Thoracic aorta (tissue), 2 donors: ENCODE measurements around the gene ZNF322. TPM values are rescaled to one million over a fixed set of nuclear protein-coding genes. Genes with fewer than 3 reads are reported as not detected.

Experiments
- ATAC-seq: fragments of 150-250 bp; one replicate; pipeline ENCODE4 v1.8.0; 2017; ENCODE audit warnings: low read depth; ENCODE audit not compliant: insufficient number of reproducible peaks, low FRiP score
- DNase-seq: peaks from one replicate; pipeline ENCODE4 v3.0.0-alpha.2; 2020; ENCODE audit warnings: low spot score
- H3K27ac ChIP-seq, 2 donors: fragments of 200-600 bp; sonication (generic); 1 replicate in 1 of 2; 2 replicates in 1 of 2; pipeline ENCODE4 v1.5.1; 2016; ENCODE audit warnings: mild to moderate bottlenecking in 2 of 2, moderate library complexity in 2 of 2
- H3K27me3 ChIP-seq: fragments of 200-600 bp; sonication (generic); replicated peaks from 2 replicates; pipeline ENCODE4 v1.6.0; 2016; ENCODE audit warnings: mild to moderate bottlenecking; ENCODE audit not compliant: insufficient read depth
- H3K36me3 ChIP-seq: fragments of 200-600 bp; sonication (generic); one replicate; pipeline ENCODE4 v1.5.1; 2016
- H3K4me1 ChIP-seq, 2 donors: fragments of 200-600 bp; sonication (generic); 1 replicate in 1 of 2; 2 replicates in 1 of 2; pipeline versions ENCODE4 v1.5.1 to v1.6.0; 2016; ENCODE audit warnings: low read depth in 2 of 2, mild to moderate bottlenecking in 1 of 2; ENCODE audit not compliant: control insufficient read depth in 1 of 2
- H3K4me3 ChIP-seq: fragments of 200-600 bp; sonication (generic); 2 replicates; pipeline ENCODE4 v1.5.1; 2016; ENCODE audit warnings: mild to moderate bottlenecking
- H3K9me3 ChIP-seq: fragments of 200-600 bp; sonication (generic); 2 replicates; pipeline ENCODE4 v1.5.1; 2016
- CTCF ChIP-seq: fragments of 200-600 bp; sonication (generic); IDR thresholded peaks from one replicate; pipeline ENCODE4 v1.5.1; 2019; ENCODE audit warnings: antibody characterized with exemption
- total RNA-seq, 2 donors: library from RNA; depleted of rRNA; stranded (reverse); fragments of >200 nt; gene quantifications; one replicate each; pipeline versions ENCODE4 v1.1.0 to v1.2.3, GENCODE V29; 2016

The ZNF322 gene
- total RNA-seq, 2 donors from 2014 or later, result 18.1 to 18.6 TPM

GRCh38 chr6:26604797-26605196 is 54.7 kb downstream of the ZNF322 start:
- Histone ChIP-seq H3K4me3 (no peak overlapping the region), H3K4me1 (no peaks in the 10 kb centered on the region), H3K27me3 (no peaks in the 10 kb centered on the region), H3K36me3 (no peaks in the 10 kb centered on the region), H3K9me3 (no peaks in the 10 kb centered on the region), H3K27ac (no peak overlapping the region)
- no peak for TF ChIP-seq CTCF
- DNase-seq (no peak), ATAC-seq (no peak)

- Histone ChIP-seq H3K36me3 (no peaks in the 10 kb centered on the region), H3K27ac (no peak overlapping the region), H3K4me1 (no peaks in the 10 kb centered on the region), H3K9me3 (no peaks in the 10 kb centered on the region), H3K4me3 (no peak overlapping the region), H3K27me3 (no peaks in the 10 kb centered on the region)
- ATAC-seq (no peak), DNase-seq (no peak)
- TF ChIP-seq CTCF, result no peak
Measured at GRCh38 chr6:26604026-26604425, 55.5 kb downstream of the ZNF322 start.

- no peak overlapping the region for H3K4me3 ChIP-seq
- no peaks in the 10 kb centered on the region for H3K9me3 ChIP-seq
- H3K36me3 ChIP-seq, result peaks cover 7% of the 10 kb centered on the region
- H3K27me3 ChIP-seq, result no peaks in the 10 kb centered on the region
- no peak overlapping the region for H3K27ac ChIP-seq
- DNase-seq (no peak), ATAC-seq (no peak)
- H3K4me1 ChIP-seq, result peaks cover 6 to 10% of the 10 kb centered on the region in 2 donors
- TF ChIP-seq CTCF, result no peak
Measured at GRCh38 chr6:26602262-26602661, 57.3 kb downstream of the ZNF322 start.

DNA sequence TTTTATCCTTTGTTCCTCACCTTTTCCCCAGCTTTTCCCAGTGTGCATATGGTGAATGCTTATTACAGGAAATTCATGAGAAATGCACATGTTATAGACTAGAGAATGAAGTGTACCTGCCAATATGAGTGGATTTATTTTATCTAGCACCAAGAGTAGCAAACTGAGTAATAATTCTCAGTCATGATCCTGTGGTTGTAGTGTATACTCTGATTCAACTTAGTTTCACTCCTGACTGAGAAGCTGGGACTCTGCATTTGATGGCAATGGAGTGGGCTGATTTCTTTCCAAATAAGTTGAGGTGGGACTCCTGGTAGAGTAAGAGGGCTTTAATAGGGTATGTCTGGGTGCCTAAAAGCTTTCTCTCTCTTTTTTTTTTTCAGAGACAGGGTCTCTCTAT is 58.8 kb downstream of the ZNF322 start:
- DNase-seq, result no peak
- no peak for TF ChIP-seq CTCF
- ATAC-seq, result no peak
- H3K27ac ChIP-seq, result no peak overlapping the region
- no peaks in the 10 kb centered on the region for H3K9me3 ChIP-seq
- no peaks in the 10 kb centered on the region for H3K27me3 ChIP-seq
- peaks cover 6 to 10% of the 10 kb centered on the region in 2 donors for H3K4me1 ChIP-seq
- no peak overlapping the region for H3K4me3 ChIP-seq
- peaks cover 7% of the 10 kb centered on the region for H3K36me3 ChIP-seq

DNA sequence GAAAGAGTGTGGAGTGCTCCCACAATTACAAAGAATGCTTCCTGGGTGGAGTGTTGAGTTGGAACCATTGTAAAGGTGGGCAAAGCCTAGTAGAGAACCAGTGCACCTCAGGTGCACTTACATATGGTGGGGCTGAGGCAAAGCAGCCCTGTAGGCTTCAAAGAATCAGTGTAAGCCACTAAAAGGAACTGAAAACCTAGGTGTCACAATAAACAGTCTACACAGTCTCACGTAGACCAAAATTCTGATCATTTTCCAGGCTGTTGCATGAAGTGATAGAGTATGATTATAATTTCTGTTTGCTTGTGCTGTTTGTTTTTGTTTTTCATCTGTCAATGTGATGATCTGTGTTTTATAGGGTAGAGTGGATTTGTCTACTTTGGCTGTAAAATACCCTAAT is 60.0 kb downstream of the ZNF322 start:
- H3K9me3 ChIP-seq, result no peaks in the 10 kb centered on the region
- H3K4me3 ChIP-seq, result no peak overlapping the region
- DNase-seq, result no peak
- no peak overlapping the region for H3K27ac ChIP-seq
- peaks cover 7% of the 10 kb centered on the region for H3K36me3 ChIP-seq
- peaks cover 6 to 15% of the 10 kb centered on the region in 2 donors for H3K4me1 ChIP-seq
- ATAC-seq, result no peak
- TF ChIP-seq CTCF, result no peak
- H3K27me3 ChIP-seq, result no peaks in the 10 kb centered on the region
